Measurements from ENCODE around the gene HK2.

The HK2 gene

GRCh38 chr2:74935975-74936391 lies 102.1 kb downstream of the HK2 start:
- no peak for TF ChIP-seq CTCF (IDR thresholded peaks at IDR 0.05; ENCODE audit: low read length, missing control alignments)
- H3K4me3 ChIP-seq (replicated peaks; ENCODE audit: low read depth, low read length) = no peak overlapping the region
- DNase-seq (ENCODE audit: low read depth) = no peak

- no peak for TF ChIP-seq CTCF (IDR thresholded peaks at IDR 0.05; ENCODE audit: low read length, missing control alignments)
- no peak overlapping the region for H3K4me3 ChIP-seq (replicated peaks; ENCODE audit: low read depth, low read length)
- no peak for DNase-seq (ENCODE audit: low read depth)
Measured at GRCh38 chr2:74937221-74937880, 103.4 kb downstream of the HK2 start.

GRCh38 chr2:74938264-74938663 lies 104.3 kb downstream of the HK2 start:
- DNase-seq (ENCODE audit: low read depth) = no peak
- no peak overlapping the region for H3K4me3 ChIP-seq (replicated peaks; ENCODE audit: low read depth, low read length)
- no peak for TF ChIP-seq CTCF (IDR thresholded peaks at IDR 0.05; ENCODE audit: low read length, missing control alignments)

GRCh38 chr2:74939919-74940812 lies 106.2 kb downstream of the HK2 start:
- DNase-seq (ENCODE audit: low read depth) = no peak
- no peak for TF ChIP-seq CTCF (IDR thresholded peaks at IDR 0.05; ENCODE audit: low read length, missing control alignments)
- H3K4me3 ChIP-seq (replicated peaks; ENCODE audit: low read depth, low read length) = no peak overlapping the region

- H3K4me3 ChIP-seq (replicated peaks; ENCODE audit: low read depth, low read length) = no peak overlapping the region
- TF ChIP-seq CTCF (IDR thresholded peaks at IDR 0.05; ENCODE audit: low read length, missing control alignments) = no peak
- DNase-seq (ENCODE audit: low read depth) = no peak
Measured at GRCh38 chr2:74941284-74941683, 107.4 kb downstream of the HK2 start.

- no peak for TF ChIP-seq CTCF (IDR thresholded peaks at IDR 0.05; ENCODE audit: low read length, missing control alignments)
- no peak overlapping the region for H3K4me3 ChIP-seq (replicated peaks; ENCODE audit: low read depth, low read length)
- no peak for DNase-seq (ENCODE audit: low read depth)
Measured at GRCh38 chr2:74942263-74942662, 108.3 kb downstream of the HK2 start.
